Measurements from ENCODE around the gene CBY3.
A peak's percentile ranks its signal among the peaks of the same experiment; 100 is the strongest.
"Not testable (repeated sequence)": the region's sequence is repeated elsewhere in the genome, so short reads cannot be mapped to it uniquely, and the experiment has no call there.

The CBY3 gene

GRCh38 chr5:179680780-179681401, at the start of gene CBY3:
TSS of gene CBY3 (minus strand) at chr5:179681034. CDS start at chr5:179680918, 116 bp downstream.
- no peak for DNase-seq (ENCODE audit: low spot score)

- no peak for DNase-seq (ENCODE audit: low spot score)
Measured at GRCh38 chr5:179730356-179730755, 49.5 kb upstream of the CBY3 start.

- no peak for DNase-seq (ENCODE audit: low spot score)
Measured at GRCh38 chr5:179729727-179730126, 48.9 kb upstream of the CBY3 start.

GRCh38 chr5:179729303-179729702, 48.5 kb upstream of the CBY3 start:
- DNase-seq (ENCODE audit: low spot score): no peak

- DNase-seq (ENCODE audit: low spot score): no peak
Measured at GRCh38 chr5:179727106-179727505, 46.3 kb upstream of the CBY3 start.

GRCh38 chr5:179724163-179724562, 43.3 kb upstream of the CBY3 start:
- no peak for DNase-seq (ENCODE audit: low spot score)

- DNase-seq (ENCODE audit: low spot score): no peak
Measured at GRCh38 chr5:179720222-179720621, 39.4 kb upstream of the CBY3 start.

- DNase-seq (ENCODE audit: low spot score): no peak
Measured at GRCh38 chr5:179716286-179716685, 35.5 kb upstream of the CBY3 start.

- no peak for DNase-seq (ENCODE audit: low spot score)
Measured at GRCh38 chr5:179700401-179700918, 19.6 kb upstream of the CBY3 start.

- peak; percentile 24 for DNase-seq (ENCODE audit: low spot score)
Measured at GRCh38 chr5:179699616-179700237, 18.9 kb upstream of the CBY3 start.

GRCh38 chr5:179698935-179699615, 18.2 kb upstream of the CBY3 start, which contains the start of gene CANX:
TSS of gene CANX (plus strand) at chr5:179698967. CDS start at chr5:179705682, 6,715 bp downstream.
- DNase-seq (ENCODE audit: low spot score): no peak

GRCh38 chr5:179697993-179698934, 17.4 kb upstream of the CBY3 start:
- DNase-seq (ENCODE audit: low spot score): peak; percentile 100

GRCh38 chr5:179697543-179697942, 16.7 kb upstream of the CBY3 start:
- DNase-seq (ENCODE audit: low spot score): not testable (repeated sequence)

GRCh38 chr5:179697108-179697507, 16.3 kb upstream of the CBY3 start:
- no peak for DNase-seq (ENCODE audit: low spot score)

- DNase-seq (ENCODE audit: low spot score): no peak
Measured at GRCh38 chr5:179696603-179697002, 15.8 kb upstream of the CBY3 start.

- no peak for DNase-seq (ENCODE audit: low spot score)
Measured at GRCh38 chr5:179694561-179694960, 13.7 kb upstream of the CBY3 start.

- not testable (repeated sequence) for DNase-seq (ENCODE audit: low spot score)
Measured at GRCh38 chr5:179689212-179689611, 8.4 kb upstream of the CBY3 start.

- DNase-seq (ENCODE audit: low spot score): no peak
Measured at GRCh38 chr5:179680014-179680779, 637 bp downstream of the CBY3 start.

- DNase-seq (ENCODE audit: low spot score): peak; percentile 54
Measured at GRCh38 chr5:179679014-179679674, 1.7 kb downstream of the CBY3 start.

GRCh38 chr5:179678223-179679013, 2.4 kb downstream of the CBY3 start:
- peak; percentile 93 for DNase-seq (ENCODE audit: low spot score)

Measured in germinal center (tissue), 1 donor.